SK-N-SH (cell line): Measurements from ENCODE around the gene SLC12A4. TPM values are rescaled to one million over a fixed set of nuclear protein-coding genes. Genes with fewer than 3 reads are reported as not detected.

Source experiments
- CTCF ChIA-PET: fragments of 300-600, 350-600 bp; formaldehyde crosslinking; extraction: SDS; loops from one replicate; lab custom pipeline; 2021; lab: Yijun Ruan, JAX
- POLR2A ChIA-PET: fragments of 350-600 bp; sonication (Branson Sonifier 250); formaldehyde crosslinking; extraction: SDS; loops from one replicate; lab custom pipeline; 2020; ENCODE audit warnings: antibody characterized with exemption, inconsistent platforms; lab: Yijun Ruan, JAX
- DNase-seq: peaks from one replicate; pipeline ENCODE4 v3.0.0; 2012
- H2AFZ ChIP-seq: fragments of 200-600 bp; sonication (generic); 2 replicates; pipeline ENCODE4 v1.8.1; 2016; ENCODE audit warnings: antibody characterized with exemption, mild to moderate bottlenecking, low read depth
- H3F3A ChIP-seq: fragments of 200-600 bp; sonication (generic); replicated peaks from 2 replicates; pipeline ENCODE3; 2016; ENCODE audit warnings: antibody characterized with exemption, mild to moderate bottlenecking; ENCODE audit not compliant: insufficient read depth
- H3K27ac ChIP-seq, 2 experiments: fragments of 200-500 bp in 1 of 2; fragments of 200-600 bp in 1 of 2; sonication (Bioruptor generic) in 1 of 2; sonication (generic), shearing (Covaris generic) in 1 of 2; 2 replicates each; pipeline versions ENCODE4 v1.5.1 to v1.6.1; 2014 to 2016; ENCODE audit warnings: low read depth in 2 of 2, inconsistent platforms in 1 of 2, low read length in 1 of 2, mild to moderate bottlenecking in 1 of 2, mixed read lengths in 1 of 2
- H3K27me3 ChIP-seq: fragments of 200-600 bp; sonication (generic), shearing (Covaris generic); 2 replicates; pipeline ENCODE4 v1.6.1; 2016; ENCODE audit warnings: mixed run types; ENCODE audit not compliant: insufficient read depth
- H3K36me3 ChIP-seq, 2 experiments: fragments of 200-500 bp in 1 of 2; fragments of 200-600 bp in 1 of 2; sonication (Bioruptor generic) in 1 of 2; sonication (generic) in 1 of 2; replicated peaks in 1 of 2; 2 replicates each; pipeline versions ENCODE3 to v1.5.1; 2014 to 2016; ENCODE audit warnings: low read length in 1 of 2, mild to moderate bottlenecking in 1 of 2; ENCODE audit not compliant: insufficient read depth in 2 of 2, control insufficient read depth in 1 of 2
- H3K4me1 ChIP-seq, 2 experiments: fragments of 200-500 bp in 1 of 2; fragments of 200-600 bp in 1 of 2; sonication (Bioruptor generic) in 1 of 2; sonication (generic), shearing (Covaris generic) in 1 of 2; 2 replicates each; pipeline versions ENCODE4 v1.5.1 to v1.6.1; 2014 to 2016; ENCODE audit warnings: low read depth in 1 of 2, low read length in 1 of 2, mixed run types in 1 of 2; ENCODE audit not compliant: insufficient read depth in 2 of 2, control insufficient read depth in 1 of 2
- H3K4me2 ChIP-seq: fragments of 200-600 bp; sonication (generic), shearing (Covaris generic); 2 replicates; pipeline ENCODE4 v1.6.1; 2017; ENCODE audit warnings: mixed run types
- H3K4me3 ChIP-seq, 2 experiments: fragments of 200-500 bp in 1 of 2; fragments of 200-600 bp in 1 of 2; sonication (Bioruptor generic) in 1 of 2; sonication (generic), shearing (Covaris generic) in 1 of 2; 2 replicates each; pipeline versions ENCODE4 v1.5.1 to v1.8.1; 2014 to 2016; ENCODE audit warnings: low read depth in 2 of 2, inconsistent platforms in 1 of 2, low read length in 1 of 2, mild to moderate bottlenecking in 1 of 2, mixed read lengths in 1 of 2, moderate library complexity in 1 of 2
- H3K79me2 ChIP-seq: fragments of 200-600 bp; sonication (generic); 2 replicates; pipeline ENCODE4 v1.8.1; 2017; ENCODE audit warnings: mild to moderate bottlenecking; ENCODE audit not compliant: insufficient read depth
- H3K9ac ChIP-seq: fragments of 200-600 bp; sonication (generic); 2 replicates; pipeline ENCODE4 v1.6.1; 2017; ENCODE audit warnings: mixed run types
- H3K9me2 ChIP-seq: fragments of 200-600 bp; sonication (generic); 2 replicates; pipeline ENCODE4 v1.6.1; 2017; ENCODE audit warnings: mixed run types
- H3K9me3 ChIP-seq: fragments of 200-600 bp; sonication (generic); 2 replicates; pipeline ENCODE4 v1.6.1; 2017; ENCODE audit warnings: mixed run types, mild to moderate bottlenecking, moderate library complexity
- H4K20me1 ChIP-seq: fragments of 200-600 bp; sonication (generic); 2 replicates; pipeline ENCODE4 v1.6.1; 2017; ENCODE audit warnings: mild to moderate bottlenecking, mixed run types; ENCODE audit not compliant: insufficient read depth
- CTCF ChIP-seq: fragments of 200-600 bp; sonication (generic); IDR thresholded peaks from 2 replicates; pipeline ENCODE4 v1.6.1; 2017; ENCODE audit warnings: antibody characterized with exemption, mild to moderate bottlenecking, moderate library complexity
- EP300 ChIP-seq, 2 experiments: IDR thresholded peaks; 2 replicates each; pipeline versions ENCODE4 v1.4.0 to v1.6.1; 2012; ENCODE audit warnings: borderline replicate concordance in 1 of 2, low read depth in 1 of 2, low read length in 1 of 2
- EZH2phosphoT487 ChIP-seq: fragments of 200-600 bp; sonication (generic); IDR thresholded peaks from 2 replicates; pipeline ENCODE4 v1.6.1; 2017; ENCODE audit warnings: low read depth, mixed run types, mild to moderate bottlenecking, antibody characterized with exemption, moderate library complexity, borderline replicate concordance
- FOXM1 ChIP-seq: IDR thresholded peaks from 2 replicates; pipeline ENCODE4 v1.4.0; 2012; ENCODE audit warnings: low read depth, mild to moderate bottlenecking
- GABPA ChIP-seq: IDR thresholded peaks from 2 replicates; pipeline ENCODE4 v1.4.0; 2012; ENCODE audit warnings: low read depth, mild to moderate bottlenecking
- GATA2 ChIP-seq: sonication (generic); formaldehyde crosslinking; IDR thresholded peaks from 2 replicates; pipeline ENCODE4 v1.5.0; 2020; ENCODE audit warnings: mild to moderate bottlenecking, missing genetic modification reagents
- JUND ChIP-seq: IDR thresholded peaks from 2 replicates; pipeline ENCODE4 v1.4.0; 2012
- NFIC ChIP-seq: IDR thresholded peaks from 2 replicates; pipeline ENCODE4 v1.4.0; 2012; ENCODE audit warnings: borderline replicate concordance
- NRF1 ChIP-seq: IDR thresholded peaks from 2 replicates; pipeline ENCODE4 v1.6.1; 2012; ENCODE audit warnings: low read depth, mild to moderate bottlenecking, low read length
- PBX3 ChIP-seq: IDR thresholded peaks from 2 replicates; pipeline ENCODE4; 2012
- RCOR1 ChIP-seq: fragments of 150-350 bp; IDR thresholded peaks from 2 replicates; pipeline ENCODE4 v1.6.1; 2017; ENCODE audit warnings: antibody characterized with exemption, low read length
- RFX5 ChIP-seq: IDR thresholded peaks from 2 replicates; pipeline ENCODE4 v1.6.1; 2012; ENCODE audit warnings: mild to moderate bottlenecking, improper control_type of control experiment, low read length
- SIN3A ChIP-seq: IDR thresholded peaks from 2 replicates; pipeline ENCODE4 v1.6.1; 2012; ENCODE audit warnings: low read depth, mild to moderate bottlenecking, low read length, moderate library complexity, borderline replicate concordance
- TCF12 ChIP-seq: IDR thresholded peaks from 2 replicates; pipeline ENCODE4 v1.4.0; 2012
- TEAD4 ChIP-seq: IDR thresholded peaks from 2 replicates; pipeline ENCODE4 v1.4.0; 2012; ENCODE audit warnings: mild to moderate bottlenecking, borderline replicate concordance; ENCODE audit not compliant: insufficient read depth
- USF1 ChIP-seq: IDR thresholded peaks from 2 replicates; pipeline ENCODE4 v1.4.0; 2012; ENCODE audit warnings: low read depth, borderline replicate concordance
- YY1 ChIP-seq: IDR thresholded peaks from 2 replicates; pipeline ENCODE4 v1.4.0; 2012; ENCODE audit warnings: low read depth, mild to moderate bottlenecking
- WGBS: methylation state at CpG from one replicate; pipeline ENCODE4 v1.1.6; 2017; ENCODE audit warnings: low lambda C conversion rate; 5-methylcytosine and 5-hydroxymethylcytosine counted together
- polyA plus RNA-seq, 3 experiments: library from polyadenylated mRNA; depleted of rRNA; stranded (reverse); fragments of >200 nt; gene quantifications; 2 replicates each; pipeline ENCODE4 v1.2.3, GENCODE V29; 2012

The SLC12A4 gene
- polyA plus RNA-seq, 1 of the 3 experiments (the other 2 are of a cell fraction): 75.8 TPM

- TF ChIP-seq FOXM1 (no peak), CTCF (no peak), NFIC (no peak), TEAD4 (no peak), YY1 (no peak), NRF1 (no peak), RCOR1 (no peak), EZH2phosphoT487 (no peak)
Measured at GRCh38 chr16:67924140-67924906, 44.1 kb downstream of the SLC12A4 start (continued).

GRCh38 chr16:67923414-67924116, 44.9 kb downstream of the SLC12A4 start:
- H4K20me1 ChIP-seq: peaks cover 26% of the 10 kb centered on the region
- no peak overlapping the region for H3K9ac ChIP-seq
- H3K4me1 ChIP-seq: peaks cover 0 to 31% of the 10 kb centered on the region in 2 experiments; a peak in 1 of 4 replicates
- TF ChIP-seq GABPA (no peak), JUND (no peak), PBX3 (no peak), TCF12 (no peak), RFX5 (no peak), EP300 (IDR thresholded peaks at IDR 0.05; ENCODE audit: borderline replicate concordance in 1 of 2, low read depth in 1 of 2, low read length in 1 of 2) (no peak), FOXM1 (no peak), GATA2 (CRISPR knock-in tag) (no peak), SIN3A (no peak), USF1 (no peak), RCOR1 (no peak), CTCF (no peak)
- H3K27me3 ChIP-seq: no peaks in the 10 kb centered on the region
- H3K9me3 ChIP-seq: no peaks in the 10 kb centered on the region
- no peaks in the 10 kb centered on the region for H3K9me2 ChIP-seq
- WGBS: 100% methylated on average over 7 of the region's 10 CpGs
- ChIA-PET CTCF (interaction anchor here (0.8 to 28.1 kb wide), 3 partner anchors 13 to 107 kb away, joined by 3 to 564 read pairs (median 7); partner anchors contain the start of genes EDC4, NRN1L and PSKH1), POLR2A (interaction anchor here (0.7 to 1.0 kb wide), 2 partner anchors 8 to 11 kb away, joined by 3 read pairs; partner anchors contain the start of gene CTRL)
- H2AFZ ChIP-seq: no peak overlapping the region
- peaks cover 0 to 24% of the 10 kb centered on the region in 2 experiments for H3K36me3 ChIP-seq
- H3K4me2 ChIP-seq: no peak overlapping the region
- peaks cover 23% of the 10 kb centered on the region for H3K79me2 ChIP-seq
- no peak for DNase-seq
- no peaks in the 10 kb centered on the region for H3F3A ChIP-seq
- no peak overlapping the region; a peak in 1 of 4 replicates for H3K27ac ChIP-seq
- H3K4me3 ChIP-seq: no peak overlapping the region
